ENCODE data around the gene NCR3LG1. TPM values are rescaled to one million over a fixed set of nuclear protein-coding genes. Genes with fewer than 3 reads are reported as not detected.

The NCR3LG1 gene, protein sequence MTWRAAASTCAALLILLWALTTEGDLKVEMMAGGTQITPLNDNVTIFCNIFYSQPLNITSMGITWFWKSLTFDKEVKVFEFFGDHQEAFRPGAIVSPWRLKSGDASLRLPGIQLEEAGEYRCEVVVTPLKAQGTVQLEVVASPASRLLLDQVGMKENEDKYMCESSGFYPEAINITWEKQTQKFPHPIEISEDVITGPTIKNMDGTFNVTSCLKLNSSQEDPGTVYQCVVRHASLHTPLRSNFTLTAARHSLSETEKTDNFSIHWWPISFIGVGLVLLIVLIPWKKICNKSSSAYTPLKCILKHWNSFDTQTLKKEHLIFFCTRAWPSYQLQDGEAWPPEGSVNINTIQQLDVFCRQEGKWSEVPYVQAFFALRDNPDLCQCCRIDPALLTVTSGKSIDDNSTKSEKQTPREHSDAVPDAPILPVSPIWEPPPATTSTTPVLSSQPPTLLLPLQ
- total RNA-seq: 4.1 TPM
- long read RNA-seq, full-length matches to known transcripts: 1 of 3 reads
- long read RNA-seq, partial matches to known transcripts: 0 of 3 reads
- long read RNA-seq, other reads (novel, unspliced or antisense): 2 of 3 reads

DNA sequence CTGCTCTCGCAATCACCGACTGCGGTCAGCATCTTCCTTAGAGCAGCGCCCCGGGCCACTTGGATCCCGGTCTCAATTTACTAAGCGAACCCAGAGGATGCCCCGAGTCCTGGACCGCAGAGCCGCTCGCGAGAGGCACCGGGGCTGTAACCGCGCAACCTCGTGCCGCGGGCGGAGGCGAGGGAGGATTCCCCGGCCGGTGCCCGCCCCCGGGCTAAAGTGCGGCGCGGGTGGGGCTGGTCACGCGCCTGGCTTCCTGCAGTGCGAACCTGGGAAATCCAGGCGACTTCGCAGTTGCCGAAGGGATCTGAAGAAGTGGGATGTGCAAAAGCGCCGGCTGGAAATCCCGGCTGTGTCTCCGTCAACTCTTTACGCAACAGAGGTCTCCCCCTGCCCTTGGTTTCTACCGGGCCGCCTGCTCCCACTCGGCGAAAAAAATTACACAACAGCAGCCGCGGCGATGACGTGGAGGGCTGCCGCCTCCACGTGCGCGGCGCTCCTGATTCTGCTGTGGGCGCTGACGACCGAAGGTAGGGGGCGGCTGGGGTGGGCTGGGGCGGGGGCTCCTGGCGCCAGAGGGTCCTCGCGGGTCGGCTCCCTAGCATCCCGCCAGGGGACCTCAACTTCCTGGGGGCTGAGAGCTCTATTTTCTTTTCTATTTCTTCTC is at the start of gene NCR3LG1:
Gene NCR3LG1, plus strand, starts transcription at position 291 of the 667 bp plus-strand sequence. Its CDS starts 170 bp downstream, at position 461.
- peak; percentile 92 for DNase-seq (ENCODE audit: low spot score)

DNA sequence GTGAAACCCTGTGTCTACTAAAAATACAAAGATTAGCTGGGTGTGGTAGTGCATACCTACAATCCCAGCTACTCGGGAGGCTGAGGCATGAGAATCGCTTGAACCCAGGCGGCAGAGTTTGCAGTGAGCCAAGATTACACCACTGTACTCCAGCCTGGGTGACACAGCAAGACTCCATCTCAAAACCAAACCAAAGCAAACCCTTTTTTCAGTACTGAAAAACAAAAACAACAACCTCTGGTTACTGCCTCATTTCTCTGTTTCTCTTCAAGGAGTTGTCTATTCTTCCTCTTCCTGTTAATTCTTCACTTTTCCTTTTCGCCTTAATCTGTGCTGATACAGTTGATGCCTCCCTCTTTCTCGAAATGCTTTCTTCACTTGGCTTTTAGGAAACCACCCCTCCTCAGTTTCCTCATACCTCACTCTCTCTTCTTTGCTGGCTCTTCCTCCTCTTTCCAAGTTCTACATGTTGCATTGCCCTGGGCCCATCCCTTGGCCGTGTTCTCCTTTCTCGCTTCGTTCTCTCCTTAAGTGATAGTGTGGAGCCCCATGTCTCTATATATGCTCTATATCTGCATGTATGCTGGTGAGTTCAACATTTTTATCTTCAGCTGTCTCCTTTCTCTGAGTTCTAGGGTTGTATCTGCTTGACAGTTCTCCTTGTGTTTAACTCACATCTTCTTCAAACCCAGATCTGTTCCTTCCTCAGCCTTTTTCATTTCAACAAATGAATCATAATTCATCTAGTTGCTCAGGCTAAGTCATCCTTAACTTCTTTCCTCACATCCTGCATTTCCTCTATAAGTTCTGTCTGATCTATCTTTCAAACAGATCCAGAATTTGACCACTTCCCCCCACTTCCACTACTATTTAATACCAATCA is 38.0 kb upstream of the NCR3LG1 start:
- DNase-seq (ENCODE audit: low spot score): no peak

DNA sequence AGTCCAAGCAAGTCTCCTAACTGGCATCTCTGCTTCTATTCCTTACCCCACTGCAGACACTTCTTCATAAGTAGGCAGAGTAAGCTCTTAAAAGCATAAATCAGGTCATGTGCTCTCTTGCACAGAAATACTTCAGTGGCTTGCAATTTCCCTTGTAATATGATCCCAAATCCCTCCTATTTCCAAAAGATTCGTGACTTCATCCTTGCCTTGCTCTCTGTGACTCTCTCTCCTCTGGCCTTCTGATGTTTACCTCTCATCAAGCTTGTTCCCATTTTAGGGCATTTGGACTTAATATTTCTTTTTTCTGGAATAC is 37.4 kb upstream of the NCR3LG1 start:
- DNase-seq (ENCODE audit: low spot score): no peak

DNA sequence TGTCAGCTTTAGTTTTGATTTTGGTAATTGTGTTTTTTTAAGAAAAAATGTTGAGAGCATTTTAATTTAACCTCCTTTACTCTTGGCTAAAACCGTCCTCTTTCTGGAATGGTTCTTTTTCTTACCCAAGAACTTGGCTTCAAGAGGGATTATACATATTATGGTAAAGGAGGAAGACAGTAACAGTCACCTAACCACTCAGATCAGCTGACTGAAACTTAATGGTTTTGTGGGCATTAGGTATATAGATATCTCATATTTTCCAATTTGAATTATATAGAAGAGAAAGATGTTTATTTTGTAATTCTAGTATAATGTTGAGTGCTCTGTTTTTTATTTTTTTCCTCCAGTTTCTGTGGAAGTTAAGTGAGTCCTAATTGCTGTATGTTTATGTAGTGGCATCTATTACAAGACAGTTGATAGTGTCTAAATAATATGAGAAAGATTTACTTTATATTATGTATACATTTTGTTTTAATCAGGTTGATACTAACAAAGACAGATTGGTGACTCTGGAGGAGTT is 36.6 kb upstream of the NCR3LG1 start:
- no peak for DNase-seq (ENCODE audit: low spot score)

DNA sequence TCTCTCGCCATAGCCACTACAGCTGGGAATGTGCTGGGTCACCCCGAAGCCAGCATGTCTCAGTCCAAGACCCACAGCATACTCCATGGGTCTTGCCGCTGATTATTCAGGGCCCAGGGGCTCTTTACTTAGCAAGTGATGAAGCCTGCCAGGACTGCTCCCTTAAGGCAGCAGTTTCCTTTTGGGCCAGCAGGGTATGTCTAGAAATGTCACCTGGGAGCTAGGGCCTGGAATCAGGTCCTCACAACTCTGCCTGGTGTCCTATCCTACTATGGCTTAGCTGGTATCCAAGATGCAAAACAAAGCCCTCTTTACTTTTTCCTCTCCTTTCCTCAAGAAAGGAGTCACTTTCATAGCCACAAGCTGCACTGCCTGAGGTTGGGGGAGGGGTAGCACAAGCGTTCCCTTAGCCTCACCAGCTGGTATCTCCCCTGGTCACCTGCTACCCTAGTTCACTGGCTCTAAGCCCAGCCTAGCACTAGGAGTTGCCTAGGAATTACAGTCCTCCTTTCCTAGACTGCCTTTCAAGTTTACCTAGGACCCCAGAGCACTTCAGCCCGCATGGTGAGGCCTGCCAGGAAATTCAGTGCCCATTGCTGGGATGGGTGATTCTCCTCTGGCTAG is 22.6 kb upstream of the NCR3LG1 start:
- DNase-seq (ENCODE audit: low spot score): no peak

DNA sequence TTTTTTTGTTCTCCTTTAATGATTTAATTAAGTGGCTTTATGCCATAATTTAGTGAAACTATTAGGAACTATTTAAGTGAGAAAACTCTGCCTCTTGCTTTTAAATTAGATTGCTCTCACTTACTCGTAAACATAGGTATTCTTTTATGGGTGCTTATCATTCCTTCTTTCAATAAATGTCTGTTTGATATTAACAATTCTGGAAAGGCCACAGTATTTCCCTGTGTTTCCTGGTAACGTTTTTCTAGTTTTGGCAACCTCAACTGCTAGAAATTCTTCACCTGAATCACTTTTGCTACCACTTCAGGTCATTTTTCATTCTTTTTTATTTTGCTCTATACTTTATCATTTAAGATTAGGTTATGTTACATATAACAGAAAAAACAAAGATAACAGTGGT is 19.9 kb upstream of the NCR3LG1 start:
- no peak for DNase-seq (ENCODE audit: low spot score)

DNA sequence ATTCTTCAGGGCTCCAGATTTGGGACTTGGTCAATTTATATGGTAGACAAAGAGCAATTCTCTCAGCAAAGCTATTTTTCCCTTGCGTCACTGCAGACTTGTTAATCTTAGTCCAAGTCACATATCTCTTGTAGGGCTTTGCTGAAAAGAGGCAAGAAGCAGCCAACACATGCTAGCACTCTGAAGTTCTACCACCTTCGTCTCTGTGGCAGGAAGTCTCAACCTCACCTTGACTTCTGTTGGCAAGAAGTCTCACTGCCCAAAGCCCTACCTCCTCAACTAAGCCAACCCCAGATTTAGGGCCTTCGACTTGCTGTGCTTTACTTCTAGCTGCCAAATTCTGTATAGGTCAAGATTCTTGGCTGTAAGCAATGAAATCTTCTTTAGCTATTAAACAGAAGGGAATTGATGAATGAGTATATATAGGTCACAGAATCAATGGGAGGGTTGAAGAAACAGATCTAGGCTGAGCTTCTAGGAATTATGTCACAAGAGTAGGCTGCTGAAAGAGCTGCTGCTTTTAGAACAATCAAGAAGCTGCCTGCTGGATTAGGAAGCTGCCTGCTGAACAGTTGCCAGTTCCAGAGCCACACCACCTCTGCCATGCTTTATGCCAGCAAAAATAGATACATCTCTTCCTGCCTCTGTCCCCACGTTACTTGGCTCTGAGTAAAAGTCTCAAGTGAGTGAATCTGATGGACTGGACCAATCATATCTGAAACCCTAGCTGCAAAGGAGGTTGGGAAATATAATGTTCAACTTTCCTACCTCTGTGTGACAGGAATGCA is 17.6 kb upstream of the NCR3LG1 start:
- DNase-seq (ENCODE audit: low spot score): no peak

DNA sequence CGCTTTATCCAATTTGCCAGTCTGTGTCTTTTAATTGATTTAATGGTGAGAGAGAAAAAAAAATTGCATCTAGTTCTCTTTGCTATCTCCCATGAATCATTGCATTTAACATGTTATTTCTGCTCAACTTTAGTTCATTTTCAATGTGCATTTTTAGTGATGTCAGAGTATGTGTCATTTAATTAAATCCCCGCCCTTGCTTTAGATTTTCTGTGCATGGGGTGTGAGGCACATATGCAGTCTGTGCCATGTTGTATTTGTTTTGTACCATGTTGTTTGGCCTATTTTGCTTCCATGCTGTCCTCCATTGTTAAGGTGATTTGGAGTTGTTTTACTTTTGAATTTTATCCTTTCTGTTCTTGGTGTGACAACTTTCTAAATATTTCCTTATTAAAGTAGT is 8.3 kb upstream of the NCR3LG1 start:
- DNase-seq (ENCODE audit: low spot score): no peak

DNA sequence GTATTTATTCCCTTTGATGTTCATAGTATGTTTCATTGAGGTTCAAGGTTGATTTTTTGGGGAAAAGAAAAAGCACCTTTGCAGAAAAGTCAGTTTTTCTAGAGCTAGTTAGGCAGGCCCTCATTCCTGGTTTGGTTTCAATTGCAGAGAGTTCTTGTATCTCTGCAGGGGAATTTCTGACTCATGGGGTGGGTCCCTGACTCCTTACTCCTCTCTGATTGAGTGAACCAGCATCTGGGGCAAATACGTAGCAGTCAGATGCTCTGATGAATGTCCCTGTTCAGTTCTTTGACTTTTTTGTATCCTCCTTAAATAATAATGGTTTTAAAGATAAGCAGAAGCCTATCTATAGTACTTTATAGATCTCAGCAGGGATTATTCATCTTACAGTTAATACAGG is 7.7 kb upstream of the NCR3LG1 start:
- DNase-seq (ENCODE audit: low spot score): no peak

DNA sequence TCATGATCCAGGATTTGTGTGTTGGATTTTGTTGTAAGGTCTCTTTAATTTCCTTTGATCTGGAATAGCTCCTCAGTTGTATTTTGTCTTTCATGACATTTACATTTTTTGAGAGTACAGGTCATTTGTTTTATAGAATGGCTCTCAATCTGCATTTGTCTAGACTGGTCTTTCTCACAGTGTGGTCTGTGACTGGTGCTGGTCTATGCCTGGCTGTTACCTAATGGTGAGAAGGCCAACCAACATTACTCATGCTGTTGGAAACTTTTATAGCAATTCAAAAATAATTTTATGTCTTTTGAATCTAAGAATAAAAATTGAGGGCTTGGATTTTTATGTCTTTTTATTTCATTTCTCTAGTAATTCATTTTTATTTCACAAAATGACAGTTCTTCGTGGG is 3.9 kb upstream of the NCR3LG1 start:
- no peak for DNase-seq (ENCODE audit: low spot score)

DNA sequence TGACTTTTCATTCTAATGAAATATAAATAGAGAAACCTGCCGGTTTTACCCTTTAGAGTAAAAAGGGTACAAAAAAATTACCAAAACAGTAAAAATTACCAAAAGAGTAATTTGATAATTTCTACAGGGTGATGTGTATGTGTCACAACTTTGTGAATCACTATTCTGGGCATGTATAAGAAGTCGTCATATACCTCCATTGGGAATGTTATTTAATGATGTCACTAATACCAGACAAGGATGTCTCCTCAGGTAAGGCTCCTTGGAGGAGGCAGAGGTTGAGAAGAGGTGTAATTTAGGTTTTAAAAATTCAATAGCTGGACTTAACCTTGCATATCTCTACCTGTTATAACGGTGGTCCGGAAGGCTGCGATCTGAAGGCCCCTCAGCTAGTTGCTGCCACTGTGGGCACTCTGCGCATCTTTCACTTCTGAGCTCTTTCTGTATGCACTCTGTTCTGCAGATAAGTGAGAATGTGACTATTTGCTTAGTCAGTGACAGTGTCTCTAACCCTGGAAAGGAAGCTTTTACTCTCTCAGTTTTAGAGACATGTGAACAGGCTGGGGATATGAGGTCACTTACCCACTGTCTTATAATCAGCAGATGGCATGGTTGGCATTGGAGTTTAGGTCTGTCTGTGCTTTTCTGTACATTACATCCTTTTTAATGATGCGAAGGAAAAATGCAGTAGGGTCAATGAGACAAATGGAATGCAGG is 987 bp upstream of the NCR3LG1 start:
- DNase-seq (ENCODE audit: low spot score): no peak

DNA sequence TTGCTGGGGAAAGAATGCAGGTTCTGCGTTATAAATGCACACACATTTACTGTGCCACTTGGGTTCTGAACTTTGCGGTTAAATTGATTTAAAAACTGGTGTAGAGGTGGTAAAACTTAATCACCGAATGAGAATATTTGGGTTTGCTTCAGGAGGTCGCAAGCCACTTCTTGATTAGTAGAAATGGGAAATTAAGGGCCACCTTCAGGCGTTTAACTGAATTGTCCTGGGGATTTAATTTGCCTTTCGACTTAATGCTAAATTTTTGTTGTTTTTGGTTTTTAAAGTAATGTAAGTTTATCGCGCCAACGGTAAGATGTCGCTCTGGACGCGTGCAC is 459 bp upstream of the NCR3LG1 start:
- no peak for DNase-seq (ENCODE audit: low spot score)

DNA sequence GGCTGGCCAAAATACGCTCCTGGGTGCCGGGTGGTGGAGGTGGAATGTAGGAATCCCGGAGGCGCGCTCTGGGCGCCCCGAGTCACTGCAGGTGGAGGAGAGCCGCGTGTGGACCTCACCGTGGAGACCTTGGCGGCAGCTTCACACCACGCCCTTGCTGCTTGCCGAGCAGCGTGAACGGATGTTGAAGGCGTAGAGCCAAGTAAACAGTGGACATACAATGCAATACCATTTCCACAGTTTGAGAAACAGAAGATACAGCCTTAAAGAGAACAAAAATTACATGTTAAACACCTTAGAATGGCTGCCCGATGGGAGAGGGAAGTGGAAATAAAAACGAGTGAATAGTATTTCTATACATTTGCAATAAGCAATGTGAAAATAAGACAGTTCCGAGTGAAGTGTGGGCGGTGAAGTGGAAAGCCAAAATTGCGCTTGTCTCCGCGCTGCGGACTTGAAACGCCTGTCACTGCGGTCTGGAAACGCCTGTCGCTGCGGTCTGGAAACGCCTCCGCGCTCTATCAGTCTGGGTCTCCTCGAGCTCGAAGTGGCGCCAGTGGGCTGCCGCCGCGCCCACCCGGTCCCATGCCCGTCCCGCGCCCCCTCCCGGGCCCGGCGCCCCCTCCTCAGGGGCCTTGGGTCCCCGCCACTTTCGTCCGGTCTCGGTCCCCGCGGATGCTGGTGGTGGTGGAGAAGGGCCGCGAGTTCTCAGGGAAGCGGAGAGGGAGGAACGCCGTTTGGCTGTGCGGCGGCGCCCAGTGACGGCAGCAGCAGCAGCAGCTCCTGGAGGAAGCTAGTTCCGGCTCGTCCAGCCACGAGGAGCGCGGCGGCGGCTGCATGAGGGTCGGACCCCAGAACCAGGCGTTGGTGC is 1.6 kb downstream of the NCR3LG1 start:
- peak; percentile 91 for DNase-seq (ENCODE audit: low spot score)

DNA sequence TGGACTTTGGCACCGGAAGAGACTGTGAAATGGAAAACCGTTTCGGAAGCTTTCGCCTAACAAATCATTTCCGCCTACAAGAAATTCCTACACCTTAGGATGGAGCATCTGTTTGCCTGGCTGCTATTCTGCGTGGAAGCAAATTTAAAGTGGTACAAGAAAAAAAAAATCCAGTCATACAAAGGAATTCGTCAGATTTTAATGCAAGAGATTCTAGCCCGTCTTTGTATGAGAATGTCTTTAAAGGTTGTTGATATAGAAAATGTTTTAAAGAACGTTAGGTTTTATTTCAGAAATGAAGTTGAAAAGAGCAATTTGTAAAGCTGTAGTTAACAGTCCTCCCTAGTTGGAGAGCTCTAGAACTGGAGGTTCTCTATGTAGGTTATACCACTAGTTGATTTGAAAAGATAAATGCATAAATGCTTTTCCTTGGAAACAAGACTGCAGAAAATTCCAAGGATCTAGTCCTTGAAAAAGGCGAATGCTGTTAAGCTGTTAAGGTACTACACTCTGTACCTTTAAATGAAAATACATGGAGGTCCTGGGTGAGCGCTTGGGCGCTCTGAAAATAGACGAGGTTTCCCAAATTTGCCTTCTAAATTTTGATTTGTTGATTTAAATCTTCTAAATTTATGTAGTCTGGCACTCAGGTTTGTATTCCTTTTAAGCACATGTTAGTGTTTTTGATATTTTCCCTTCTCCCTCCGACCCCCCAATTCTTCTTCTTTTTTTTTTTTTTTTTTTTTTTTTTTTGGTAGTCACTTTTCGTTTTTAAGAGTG is 2.4 kb downstream of the NCR3LG1 start:
- DNase-seq (ENCODE audit: low spot score): no peak

DNA sequence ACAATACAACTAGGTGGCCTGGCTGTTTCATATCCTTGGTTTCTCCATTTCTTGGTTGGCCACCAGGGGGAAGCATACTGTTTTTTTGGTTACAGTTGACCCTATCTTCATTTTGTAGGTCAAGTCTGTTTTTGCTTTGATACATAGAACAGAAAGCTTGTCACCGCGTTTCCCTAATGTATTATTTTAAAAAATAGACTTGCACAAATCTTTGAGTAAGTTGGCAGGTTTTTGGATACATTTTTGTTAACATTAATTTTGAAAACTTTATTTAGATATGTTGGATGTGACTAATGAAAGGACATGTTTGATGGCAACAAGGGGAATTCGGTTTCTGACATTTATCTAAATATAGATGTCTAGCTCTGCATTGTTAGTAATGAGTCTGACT is 3.0 kb downstream of the NCR3LG1 start:
- DNase-seq (ENCODE audit: low spot score): no peak

DNA sequence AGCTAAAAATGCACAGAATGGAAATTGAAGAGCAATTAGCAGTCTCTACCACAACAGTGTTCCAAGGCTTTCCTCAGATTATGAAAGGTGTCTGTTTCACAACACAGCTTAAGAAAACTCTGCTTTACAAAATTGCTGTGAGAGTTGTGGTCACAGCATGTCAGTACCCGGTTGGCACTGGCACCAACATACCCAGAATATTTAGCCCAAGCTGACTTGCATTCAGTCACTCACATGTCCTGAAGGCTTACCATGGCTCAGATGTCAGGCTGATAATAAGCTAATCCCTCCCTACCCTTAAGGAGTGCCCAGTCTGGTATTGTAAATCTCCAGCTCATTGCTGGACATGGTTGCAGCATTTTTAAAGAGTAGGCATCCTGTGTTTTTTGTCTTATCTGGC is 14.9 kb downstream of the NCR3LG1 start:
- no peak for DNase-seq (ENCODE audit: low spot score)

DNA sequence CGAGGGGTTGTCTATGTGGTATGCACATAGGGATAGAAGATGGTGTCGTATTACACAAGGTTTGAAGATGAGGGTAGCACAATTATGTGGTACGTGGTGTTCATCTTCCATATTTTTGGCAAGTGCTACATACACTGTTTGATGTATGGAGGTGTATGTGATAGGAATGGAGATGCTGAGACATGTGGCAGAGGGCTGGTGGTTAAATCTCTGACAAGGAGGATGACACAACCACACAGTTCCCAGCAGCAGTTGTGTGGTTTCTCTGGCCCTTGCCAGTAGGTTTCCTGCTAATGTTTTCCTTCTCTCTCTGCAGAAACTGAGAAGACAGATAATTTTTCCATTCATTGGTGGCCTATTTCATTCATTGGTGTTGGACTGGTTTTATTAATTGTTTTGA is 17.0 kb downstream of the NCR3LG1 start:
- DNase-seq (ENCODE audit: low spot score): no peak

DNA sequence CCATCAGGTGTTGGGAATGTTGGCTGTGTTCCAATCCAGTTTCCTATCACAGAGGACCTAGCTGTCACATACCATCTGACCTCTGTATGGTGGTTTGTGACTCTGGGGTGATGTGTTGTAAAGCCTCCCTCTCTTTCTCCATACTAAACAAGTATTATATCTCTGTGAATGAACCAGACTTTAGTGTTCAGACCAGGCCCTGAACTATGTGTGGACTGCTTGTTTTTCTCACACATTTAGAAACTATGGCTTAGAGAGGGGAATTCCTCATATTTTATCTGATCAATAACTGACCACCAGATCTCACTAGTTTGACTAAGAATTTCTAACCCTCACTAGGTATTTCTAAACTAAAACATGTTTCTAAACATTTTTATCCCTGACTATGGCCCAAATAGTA is 17.5 kb downstream of the NCR3LG1 start:
- DNase-seq (ENCODE audit: low spot score): no peak
